ENCODE results near the gene NAALADL1. TPM values are rescaled to one million over a fixed set of nuclear protein-coding genes. Genes with fewer than 3 reads are reported as not detected.

Gene NAALADL1

GRCh38 chr11:64998141-64998540, 60.2 kb downstream of the NAALADL1 start:
- H3K79me1 ChIP-seq (replicated peaks; ENCODE audit: low read length, poor library complexity, severe bottlenecking): no peaks in the 10 kb centered on the region
- H3K4me2 ChIP-seq (ENCODE audit: low read length, poor library complexity, severe bottlenecking): no peak overlapping the region
- H3K4me3 ChIP-seq (ENCODE audit: insufficient read depth in 1 of 2, low read depth in 1 of 2, low read length in 2 of 2): no peak overlapping the region
- H3K18ac ChIP-seq (ENCODE audit: low read depth in 1 of 2, low read length in 2 of 2): no peak overlapping the region
- H2BK15ac ChIP-seq (ENCODE audit: low read depth, poor library complexity, severe bottlenecking): no peak overlapping the region
- no peak overlapping the region for H3K4ac ChIP-seq (ENCODE audit: low read depth in 1 of 2, low read length in 2 of 2)
- H3K27me3 ChIP-seq (ENCODE audit: control insufficient read depth in 1 of 2, insufficient read depth in 1 of 2, low read length in 2 of 2): peaks cover 5 to 7% of the 10 kb centered on the region in 2 experiments
- H2AFZ ChIP-seq (ENCODE audit: low read depth, low read length): no peak overlapping the region
- H3K14ac ChIP-seq (ENCODE audit: low read length in 2 of 2): no peak overlapping the region
- peaks cover 14% of the 10 kb centered on the region for H3K4me1 ChIP-seq (ENCODE audit: control insufficient read depth, insufficient read depth, low read depth, low read length)
- no peak overlapping the region for H4K91ac ChIP-seq (ENCODE audit: low read length)
- H3K9ac ChIP-seq (ENCODE audit: low read length): no peak overlapping the region
- no peak overlapping the region for H2BK120ac ChIP-seq (ENCODE audit: low read depth, low read length)
- no peak overlapping the region for H4K8ac ChIP-seq (ENCODE audit: low read length)
- H3K23ac ChIP-seq (ENCODE audit: low read length in 2 of 2): no peak overlapping the region
- H2BK12ac ChIP-seq (ENCODE audit: low read length in 2 of 2): no peak overlapping the region
- H2BK5ac ChIP-seq (ENCODE audit: low read depth, low read length, poor library complexity, severe bottlenecking): no peak overlapping the region
- WGBS: 80% methylated on average over 1 of the region's 1 CpG
- H3K27ac ChIP-seq (ENCODE audit: low read length, poor library complexity, severe bottlenecking): no peak overlapping the region
- no peaks in the 10 kb centered on the region for H3K36me3 ChIP-seq (ENCODE audit: control insufficient read depth in 1 of 2, insufficient read depth in 2 of 2, low read depth in 1 of 2, low read length in 2 of 2)
- no peak for DNase-seq
- H2AK5ac ChIP-seq (ENCODE audit: low read length, severe bottlenecking): no peak overlapping the region
- H3K9me3 ChIP-seq (ENCODE audit: control insufficient read depth, low read length): no peaks in the 10 kb centered on the region

DNA sequence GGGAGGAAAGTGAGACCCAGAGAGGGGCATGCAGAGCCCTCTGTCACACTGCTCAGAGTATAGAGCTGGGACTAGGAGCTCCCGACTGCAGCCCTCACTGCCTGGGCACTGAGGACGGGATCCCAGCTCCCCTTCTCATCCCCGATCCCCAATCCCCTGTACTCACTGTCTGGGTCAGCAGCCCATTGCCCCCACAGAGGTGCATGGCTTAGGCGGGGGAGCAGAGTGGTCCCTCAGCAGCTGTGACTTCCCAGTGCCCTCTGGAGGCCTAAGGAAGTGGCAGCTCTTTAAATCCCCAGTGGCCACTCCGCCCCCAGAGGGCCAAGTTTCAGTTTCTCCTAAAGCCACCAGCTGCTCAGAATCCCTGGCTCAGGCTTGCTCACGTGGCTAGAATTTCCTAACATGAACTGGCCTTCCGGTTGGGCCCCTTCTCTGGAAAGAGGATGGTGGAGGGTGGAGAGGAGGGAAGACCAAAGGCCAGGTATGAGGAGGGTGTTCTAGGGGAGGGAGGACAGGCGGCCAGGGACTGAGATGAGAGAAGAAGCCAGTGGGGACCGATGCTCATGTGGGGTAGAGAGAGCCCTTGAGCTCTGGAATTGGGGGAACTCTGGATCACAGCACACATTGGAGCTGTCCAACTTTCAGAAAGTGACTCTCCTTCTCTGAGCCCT, 61.5 kb downstream of the NAALADL1 start, which contains the start of gene BATF2:
TSS of gene BATF2 (minus strand) at position 262 of the 671 bp plus-strand sequence. CDS start at position 205, 57 bp downstream.
- Histone ChIP-seq H3K9me3 (ENCODE audit: control insufficient read depth, low read length) (no peaks in the 10 kb centered on the region), H2AFZ (ENCODE audit: low read depth, low read length) (peak within 1 kb of the TSS; percentile 60), H2BK120ac (ENCODE audit: low read depth, low read length) (peak within 1 kb of the TSS; percentile 57), H3K36me3 (ENCODE audit: control insufficient read depth in 1 of 2, insufficient read depth in 2 of 2, low read depth in 1 of 2, low read length in 2 of 2) (no peaks in the 10 kb centered on the region), H3K79me1 (replicated peaks; ENCODE audit: low read length, poor library complexity, severe bottlenecking) (no peaks in the 10 kb centered on the region), H3K27ac (ENCODE audit: low read length, poor library complexity, severe bottlenecking) (no peak within 1 kb of the TSS), H3K4ac (ENCODE audit: low read depth in 1 of 2, low read length in 2 of 2) (peak within 1 kb of the TSS; percentile 35 to 85), H4K91ac (ENCODE audit: low read length) (peak within 1 kb of the TSS; percentile 54), H3K18ac (ENCODE audit: low read depth in 1 of 2, low read length in 2 of 2) (peak within 1 kb of the TSS; percentile 75 to 83), H2AK5ac (ENCODE audit: low read length, severe bottlenecking) (no peak within 1 kb of the TSS), H2BK12ac (ENCODE audit: low read length in 2 of 2) (peak within 1 kb of the TSS; percentile 53 to 54), H3K14ac (ENCODE audit: low read length in 2 of 2) (no peak within 1 kb of the TSS), H3K4me2 (ENCODE audit: low read length, poor library complexity, severe bottlenecking) (no peak within 1 kb of the TSS), H3K9ac (ENCODE audit: low read length) (no peak within 1 kb of the TSS), H2BK5ac (ENCODE audit: low read depth, low read length, poor library complexity, severe bottlenecking) (no peak within 1 kb of the TSS), H3K4me3 (ENCODE audit: insufficient read depth in 1 of 2, low read depth in 1 of 2, low read length in 2 of 2) (no peak within 1 kb of the TSS), H3K23ac (ENCODE audit: low read length in 2 of 2) (no peak within 1 kb of the TSS), H3K4me1 (ENCODE audit: control insufficient read depth, insufficient read depth, low read depth, low read length) (peaks cover 14% of the 10 kb centered on the region), H4K8ac (ENCODE audit: low read length) (peak within 1 kb of the TSS; percentile 81), H2BK15ac (ENCODE audit: low read depth, poor library complexity, severe bottlenecking) (peak within 1 kb of the TSS; percentile 37), H3K27me3 (ENCODE audit: control insufficient read depth in 1 of 2, insufficient read depth in 1 of 2, low read length in 2 of 2) (peaks cover 5 to 7% of the 10 kb centered on the region in 2 experiments)
- DNase-seq: peak; percentile 91
- WGBS: 32% methylated on average over 9 of the region's 9 CpGs

- no peak overlapping the region for H3K23ac ChIP-seq (ENCODE audit: low read length in 2 of 2)
- no peaks in the 10 kb centered on the region for H3K36me3 ChIP-seq (ENCODE audit: control insufficient read depth in 1 of 2, insufficient read depth in 2 of 2, low read depth in 1 of 2, low read length in 2 of 2)
- peak overlapping the region; percentile 75 to 83 for H3K18ac ChIP-seq (ENCODE audit: low read depth in 1 of 2, low read length in 2 of 2)
- H2BK5ac ChIP-seq (ENCODE audit: low read depth, low read length, poor library complexity, severe bottlenecking): no peak overlapping the region
- WGBS: 76% methylated on average over 11 of the region's 11 CpGs
- peak overlapping the region; percentile 57 for H2BK120ac ChIP-seq (ENCODE audit: low read depth, low read length)
- peak overlapping the region; percentile 35 to 85 for H3K4ac ChIP-seq (ENCODE audit: low read depth in 1 of 2, low read length in 2 of 2)
- no peak overlapping the region for H3K4me3 ChIP-seq (ENCODE audit: insufficient read depth in 1 of 2, low read depth in 1 of 2, low read length in 2 of 2)
- peak overlapping the region; percentile 54 for H4K91ac ChIP-seq (ENCODE audit: low read length)
- no peak overlapping the region for H3K27ac ChIP-seq (ENCODE audit: low read length, poor library complexity, severe bottlenecking)
- no peak overlapping the region for H3K14ac ChIP-seq (ENCODE audit: low read length in 2 of 2)
- peak overlapping the region; percentile 81 for H4K8ac ChIP-seq (ENCODE audit: low read length)
- H3K27me3 ChIP-seq (ENCODE audit: control insufficient read depth in 1 of 2, insufficient read depth in 1 of 2, low read length in 2 of 2): peaks cover 5 to 7% of the 10 kb centered on the region in 2 experiments
- H2AFZ ChIP-seq (ENCODE audit: low read depth, low read length): peak overlapping the region; percentile 60
- no peaks in the 10 kb centered on the region for H3K79me1 ChIP-seq (replicated peaks; ENCODE audit: low read length, poor library complexity, severe bottlenecking)
- H3K4me2 ChIP-seq (ENCODE audit: low read length, poor library complexity, severe bottlenecking): no peak overlapping the region
- no peak overlapping the region for H2AK5ac ChIP-seq (ENCODE audit: low read length, severe bottlenecking)
- peaks cover 14% of the 10 kb centered on the region for H3K4me1 ChIP-seq (ENCODE audit: control insufficient read depth, insufficient read depth, low read depth, low read length)
- H2BK12ac ChIP-seq (ENCODE audit: low read length in 2 of 2): peak overlapping the region; percentile 29 to 53
- no peak overlapping the region for H3K9ac ChIP-seq (ENCODE audit: low read length)
- no peak for DNase-seq
- H3K9me3 ChIP-seq (ENCODE audit: control insufficient read depth, low read length): no peaks in the 10 kb centered on the region
- H2BK15ac ChIP-seq (ENCODE audit: low read depth, poor library complexity, severe bottlenecking): peak overlapping the region; percentile 37
These were observed 62.0 kb downstream of the NAALADL1 start for GRCh38 chr11:64996327-64996709.

Small RNAs within 50 kb of the gene (small RNA-seq; reads per million reads assigned to genes)
- not detected for gene MIR6879 (ENCODE audit: low read depth)
- not detected for gene SNX15 (ENCODE audit: low read depth)

Data from mesenchymal stem cell (in vitro differentiated cells and primary cell).